Loucy (cell line): Measurements from ENCODE around the gene PTPN2.

Source experiments
- CTCF ChIP-seq: fragments of 200-600 bp; sonication (generic); conservative IDR thresholded peaks from 2 replicates; pipeline ENCODE4 v1.5.1; 2014; ENCODE audit warnings: mild to moderate bottlenecking, antibody characterized with exemption, low read length
- EZH2phosphoT487 ChIP-seq: fragments of 200-600 bp; IDR thresholded peaks from 2 replicates; pipeline ENCODE4 v1.6.1; 2018; ENCODE audit warnings: antibody characterized with exemption, mild to moderate bottlenecking, moderate library complexity, borderline replicate concordance

GRCh38 chr18:12839526-12840196 is 44.4 kb downstream of the PTPN2 start:
- TF ChIP-seq CTCF, result no peak
- TF ChIP-seq EZH2phosphoT487, result no peak
